Ishikawa (cell line): ENCODE measurements around the gene DVL3.

Experiments
- CEBPB ChIP-seq: IDR thresholded peaks from 2 replicates; pipeline ENCODE4 v1.6.1; 2012
- CREB1 ChIP-seq: IDR thresholded peaks from 2 replicates; pipeline ENCODE4 v1.6.1; 2012; ENCODE audit warnings: low read depth
- EGR1 ChIP-seq: IDR thresholded peaks from 2 replicates; pipeline ENCODE4 v1.6.1; 2012
- EP300 ChIP-seq: IDR thresholded peaks from 2 replicates; pipeline ENCODE4 v1.6.1; 2012; ENCODE audit warnings: borderline replicate concordance
- FOXM1 ChIP-seq: IDR thresholded peaks from 2 replicates; pipeline ENCODE4 v1.6.1; 2012; ENCODE audit warnings: low read depth, borderline replicate concordance
- NFIC ChIP-seq: IDR thresholded peaks from 2 replicates; pipeline ENCODE4 v1.6.1; 2012
- RAD21 ChIP-seq: IDR thresholded peaks from 2 replicates; pipeline ENCODE4 v1.6.1; 2012; ENCODE audit warnings: low read depth
- TAF1 ChIP-seq: IDR thresholded peaks from 2 replicates; pipeline ENCODE4 v1.6.1; 2012; ENCODE audit warnings: low read depth, mild to moderate bottlenecking
- TCF12 ChIP-seq: IDR thresholded peaks from 2 replicates; pipeline ENCODE4 v1.6.1; 2012; ENCODE audit warnings: low read depth
- TEAD4 ChIP-seq: IDR thresholded peaks from 2 replicates; pipeline ENCODE4 v1.6.1; 2012
- YY1 ChIP-seq: IDR thresholded peaks from 2 replicates; pipeline ENCODE4 v1.6.1; 2012; ENCODE audit warnings: low read depth
- ZBTB7A ChIP-seq: IDR thresholded peaks from 2 replicates; pipeline ENCODE4 v1.6.1; 2012; ENCODE audit warnings: low read depth
- TF ChIP-seq, protein P1 (sequence below): IDR thresholded peaks from 2 replicates; pipeline ENCODE4 v1.6.1; 2012
- TF ChIP-seq, protein P2 (sequence below): IDR thresholded peaks from 2 replicates; pipeline ENCODE4 v1.6.1; 2012
- TF ChIP-seq, protein P3 (sequence below): IDR thresholded peaks from 2 replicates; pipeline ENCODE4 v1.6.1; 2012; ENCODE audit warnings: low read depth, mild to moderate bottlenecking

The DVL3 gene

DNA sequence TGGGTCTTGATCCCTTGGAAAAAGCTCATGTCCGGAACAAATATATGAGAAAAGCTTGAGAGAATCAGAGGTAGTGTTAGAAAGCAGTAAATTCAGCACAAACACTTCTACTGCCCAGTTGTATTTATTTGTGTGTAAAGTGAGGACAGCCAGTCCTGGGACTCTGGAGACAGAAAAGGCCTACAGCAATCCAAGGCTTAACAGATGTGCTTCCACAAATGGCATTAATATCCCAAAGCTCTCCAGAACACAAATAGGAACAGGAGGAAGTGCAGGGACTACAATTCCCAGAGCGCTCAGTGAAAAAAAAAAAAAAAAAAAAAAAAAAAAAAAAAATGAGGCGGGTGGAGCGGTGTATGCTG, 19.1 kb downstream of the DVL3 start:
- TF ChIP-seq YY1 (no peak), RAD21 (no peak), TCF12 (no peak), NFIC (no peak), ZBTB7A (no peak), EGR1 (no peak), EP300 (no peak), CEBPB (no peak)
- TF ChIP-seq, protein P1, sequence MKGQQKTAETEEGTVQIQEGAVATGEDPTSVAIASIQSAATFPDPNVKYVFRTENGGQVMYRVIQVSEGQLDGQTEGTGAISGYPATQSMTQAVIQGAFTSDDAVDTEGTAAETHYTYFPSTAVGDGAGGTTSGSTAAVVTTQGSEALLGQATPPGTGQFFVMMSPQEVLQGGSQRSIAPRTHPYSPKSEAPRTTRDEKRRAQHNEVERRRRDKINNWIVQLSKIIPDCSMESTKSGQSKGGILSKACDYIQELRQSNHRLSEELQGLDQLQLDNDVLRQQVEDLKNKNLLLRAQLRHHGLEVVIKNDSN = no peak
- TF ChIP-seq, protein P2, sequence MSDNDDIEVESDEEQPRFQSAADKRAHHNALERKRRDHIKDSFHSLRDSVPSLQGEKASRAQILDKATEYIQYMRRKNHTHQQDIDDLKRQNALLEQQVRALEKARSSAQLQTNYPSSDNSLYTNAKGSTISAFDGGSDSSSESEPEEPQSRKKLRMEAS = no peak

DNA sequence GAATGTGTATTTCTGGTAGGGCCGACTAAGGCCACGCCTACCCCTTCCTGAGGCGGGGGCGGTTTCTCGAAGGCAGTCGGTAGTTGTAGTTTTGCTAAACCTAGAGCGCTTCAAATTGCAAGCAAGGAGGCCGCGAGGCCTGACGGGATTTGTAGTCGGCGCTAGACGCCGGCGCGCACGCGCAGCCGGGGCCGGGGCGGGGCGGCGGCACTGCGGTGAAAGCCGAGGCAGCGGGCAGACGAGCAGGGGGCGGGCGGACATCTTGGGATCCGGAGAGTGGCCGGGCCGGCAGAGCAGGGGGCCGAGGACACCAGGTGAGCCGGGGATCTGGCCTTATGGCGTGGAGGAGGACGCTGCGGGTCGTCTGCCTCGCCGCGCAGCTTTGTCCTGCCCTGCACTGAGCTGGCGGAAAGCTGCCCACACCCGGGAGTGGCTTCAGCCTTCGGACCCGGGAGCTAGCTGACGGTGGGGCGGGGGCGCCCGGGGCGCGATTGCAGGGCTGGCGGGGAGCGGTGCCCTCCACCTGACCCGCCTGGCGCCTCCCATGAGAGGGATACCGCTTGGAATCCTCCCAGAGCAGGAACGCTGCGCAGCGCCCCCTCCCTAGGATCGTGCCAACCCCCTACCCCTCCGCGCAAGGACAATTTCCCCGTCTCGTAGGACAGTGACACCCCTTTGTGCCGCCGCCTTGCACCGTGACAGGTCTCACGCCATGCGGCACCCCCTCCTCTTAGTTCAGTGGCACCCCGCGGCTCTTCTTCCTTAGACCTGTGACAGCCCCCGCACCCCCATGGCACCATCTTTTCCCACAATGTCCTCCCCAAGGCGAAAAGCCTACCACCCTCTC, 19.7 kb downstream of the DVL3 start, which contains the start of gene AP2M1:
Gene AP2M1, plus strand, starts transcription at position 210 of the 847 bp plus-strand sequence. CDS start 2,139 bp downstream, outside the sequence.
- TF ChIP-seq ZBTB7A (peak; percentile 92), YY1 (peak; percentile 89), CEBPB (no peak), EGR1 (peak; percentile 100), TAF1 (peak; percentile 91), EP300 (peak; percentile 40), RAD21 (no peak), CREB1 (peak; percentile 71), TCF12 (peak; percentile 59), FOXM1 (no peak), TEAD4 (peak; percentile 84), NFIC (peak; percentile 48)
- TF ChIP-seq, protein P3, sequence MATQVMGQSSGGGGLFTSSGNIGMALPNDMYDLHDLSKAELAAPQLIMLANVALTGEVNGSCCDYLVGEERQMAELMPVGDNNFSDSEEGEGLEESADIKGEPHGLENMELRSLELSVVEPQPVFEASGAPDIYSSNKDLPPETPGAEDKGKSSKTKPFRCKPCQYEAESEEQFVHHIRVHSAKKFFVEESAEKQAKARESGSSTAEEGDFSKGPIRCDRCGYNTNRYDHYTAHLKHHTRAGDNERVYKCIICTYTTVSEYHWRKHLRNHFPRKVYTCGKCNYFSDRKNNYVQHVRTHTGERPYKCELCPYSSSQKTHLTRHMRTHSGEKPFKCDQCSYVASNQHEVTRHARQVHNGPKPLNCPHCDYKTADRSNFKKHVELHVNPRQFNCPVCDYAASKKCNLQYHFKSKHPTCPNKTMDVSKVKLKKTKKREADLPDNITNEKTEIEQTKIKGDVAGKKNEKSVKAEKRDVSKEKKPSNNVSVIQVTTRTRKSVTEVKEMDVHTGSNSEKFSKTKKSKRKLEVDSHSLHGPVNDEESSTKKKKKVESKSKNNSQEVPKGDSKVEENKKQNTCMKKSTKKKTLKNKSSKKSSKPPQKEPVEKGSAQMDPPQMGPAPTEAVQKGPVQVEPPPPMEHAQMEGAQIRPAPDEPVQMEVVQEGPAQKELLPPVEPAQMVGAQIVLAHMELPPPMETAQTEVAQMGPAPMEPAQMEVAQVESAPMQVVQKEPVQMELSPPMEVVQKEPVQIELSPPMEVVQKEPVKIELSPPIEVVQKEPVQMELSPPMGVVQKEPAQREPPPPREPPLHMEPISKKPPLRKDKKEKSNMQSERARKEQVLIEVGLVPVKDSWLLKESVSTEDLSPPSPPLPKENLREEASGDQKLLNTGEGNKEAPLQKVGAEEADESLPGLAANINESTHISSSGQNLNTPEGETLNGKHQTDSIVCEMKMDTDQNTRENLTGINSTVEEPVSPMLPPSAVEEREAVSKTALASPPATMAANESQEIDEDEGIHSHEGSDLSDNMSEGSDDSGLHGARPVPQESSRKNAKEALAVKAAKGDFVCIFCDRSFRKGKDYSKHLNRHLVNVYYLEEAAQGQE = no peak; the same call in 1 of the 2 replicates
- TF ChIP-seq, protein P2 = peak; percentile 47; the same call in 1 of the 2 replicates
- TF ChIP-seq, protein P1 = peak; percentile 24; the same call in 1 of the 2 replicates

DNA sequence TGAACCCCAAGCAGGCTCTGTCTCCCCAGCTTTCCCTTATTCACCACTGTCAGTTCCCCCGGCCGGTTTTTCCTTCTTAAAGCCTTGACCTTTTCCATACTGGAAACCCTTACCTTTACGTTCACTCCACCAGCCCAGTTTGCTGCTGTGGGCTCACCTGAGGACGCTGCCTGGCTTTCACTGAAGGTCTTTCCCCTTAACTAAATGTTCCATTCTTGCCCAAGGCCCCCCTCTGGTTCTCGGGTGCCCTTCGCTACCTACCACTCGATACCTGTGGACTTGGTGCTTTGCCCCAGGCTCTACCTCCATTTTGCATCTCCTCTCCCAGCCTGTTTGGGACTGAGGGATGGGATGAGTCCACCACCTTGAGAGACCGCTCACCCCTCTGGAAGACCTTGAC, 20.3 kb downstream of the DVL3 start:
- TF ChIP-seq TCF12 (no peak), CREB1 (no peak), EGR1 (no peak), EP300 (no peak)
- TF ChIP-seq, protein P3 = no peak

DNA sequence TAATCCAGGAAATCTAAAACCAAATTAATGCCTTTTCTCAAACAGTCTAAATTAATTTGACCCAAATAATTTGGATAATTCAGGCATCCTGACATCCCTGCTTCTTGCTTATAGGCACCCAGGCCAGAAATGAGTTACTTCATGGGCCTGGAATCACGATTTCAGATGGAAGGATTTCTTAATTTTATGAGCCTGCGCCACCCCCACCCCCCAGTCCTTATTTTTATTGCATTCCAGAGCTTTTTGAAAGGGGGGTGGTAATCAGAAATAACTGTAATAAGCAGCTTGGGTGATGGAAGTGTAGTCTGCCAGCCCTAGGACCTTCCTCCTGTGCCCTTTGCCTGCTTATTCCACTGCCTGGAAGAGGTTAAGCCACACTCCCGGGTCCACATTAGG, 20.8 kb downstream of the DVL3 start:
- no peak for TF ChIP-seq CREB1
- no peak for TF ChIP-seq EGR1
- no peak for TF ChIP-seq CEBPB
- TF ChIP-seq FOXM1 = no peak
- TF ChIP-seq EP300 = no peak
- TF ChIP-seq TAF1 = no peak
- TF ChIP-seq NFIC = no peak
- no peak for TF ChIP-seq YY1
- no peak for TF ChIP-seq RAD21

DNA sequence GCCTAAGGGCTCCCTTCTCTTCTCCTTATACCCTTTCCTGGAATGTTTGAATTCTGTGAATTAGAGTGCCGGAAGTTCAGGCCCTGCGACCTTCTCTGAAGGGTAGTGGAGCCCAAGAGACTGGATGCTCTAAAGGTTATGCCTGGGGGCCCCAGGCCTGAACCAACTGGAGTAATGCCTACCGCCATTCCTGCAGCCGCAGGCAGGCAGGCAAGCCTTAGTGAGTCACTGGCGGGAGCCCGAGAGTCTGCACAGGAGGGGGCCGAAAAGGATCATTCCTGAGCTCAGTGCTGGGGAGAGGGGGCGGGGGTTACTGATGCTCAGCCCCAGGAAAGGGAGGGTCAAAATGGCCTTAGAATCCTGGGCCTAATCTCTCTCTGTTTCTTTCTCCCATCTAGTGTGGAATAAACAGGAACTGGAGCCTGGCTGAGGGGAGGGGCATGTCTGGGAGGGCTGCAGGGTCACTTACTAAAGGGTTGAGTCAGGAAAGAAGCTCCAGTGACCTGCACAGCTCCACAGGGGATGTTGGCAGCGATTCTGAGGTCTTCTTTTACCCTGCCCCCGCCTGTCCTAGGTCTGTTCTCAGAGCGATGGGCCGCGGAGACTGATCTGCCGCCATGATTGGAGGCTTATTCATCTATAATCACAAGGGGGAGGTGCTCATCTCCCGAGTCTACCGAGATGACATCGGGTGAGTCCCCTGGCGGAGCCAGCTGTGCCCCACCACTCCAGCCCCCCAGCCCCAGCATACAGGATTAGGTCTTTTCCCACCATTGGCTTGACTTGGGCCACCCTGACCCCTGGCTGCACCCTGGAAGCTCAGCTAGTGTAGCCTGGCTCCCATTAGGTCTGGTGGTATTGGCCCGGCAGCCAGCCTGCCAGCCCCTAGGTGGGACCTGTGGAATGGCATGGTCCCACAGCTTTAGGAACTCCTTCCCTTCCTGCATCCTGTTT, 21.5 kb downstream of the DVL3 start:
- TF ChIP-seq TCF12 (0 out of 2 replicates have a peak, but pooled peaks have one; percentile 23), EP300 (no peak), FOXM1 (no peak), TEAD4 (0 out of 2 replicates have a peak, but pooled peaks have one; percentile 31), NFIC (no peak), TAF1 (no peak; the same call in 1 of the 2 replicates), YY1 (peak; percentile 85)
- TF ChIP-seq, protein P3 = no peak
- TF ChIP-seq, protein P2 = no peak; the same call in 1 of the 2 replicates
